Measurements from ENCODE around the gene APAF1.

DNA sequence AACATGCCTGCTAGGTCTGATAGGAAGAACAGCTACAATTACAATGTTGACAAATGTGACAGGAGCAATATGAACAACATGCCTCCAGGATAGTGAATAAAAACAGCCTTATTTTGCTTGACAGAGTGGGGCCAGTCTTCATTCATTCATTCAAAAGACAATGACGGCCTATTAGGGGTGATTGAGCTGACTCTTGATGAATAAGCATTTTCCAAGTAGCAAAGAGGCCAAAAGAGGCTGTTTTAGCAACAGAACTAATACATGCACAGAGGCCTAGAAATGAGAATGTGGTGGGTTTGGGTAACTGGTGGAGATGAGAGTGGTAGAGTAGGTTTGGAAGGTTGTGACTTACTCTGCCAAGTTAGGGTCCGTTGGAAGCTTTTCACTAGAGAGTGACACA, 138.3 kb downstream of the APAF1 start:
- TF ChIP-seq POLR2AphosphoS5 (IDR thresholded peaks at IDR 0.05) (no peak), POLR2A (IDR thresholded peaks at IDR 0.05; ENCODE audit: low read depth) (no peak)

Measured in esophagus muscularis mucosa (tissue), 2 donors.